Measurements from ENCODE around the gene TRIM39. TPM values are rescaled to one million over a fixed set of nuclear protein-coding genes. Genes with fewer than 3 reads are reported as not detected.
"Not testable (repeated sequence)": the region's sequence is repeated elsewhere in the genome, so short reads cannot be mapped to it uniquely, and the experiment has no call there.

Gene TRIM39
- total and polyA plus RNA-seq, 2 of the 13 experiments (the other 11 are each of a cell fraction or from before 2014, with no cell fraction given) = 7.7 to 14.6 TPM

GRCh38 chr6:30326526-30327231 is at the start of gene TRIM39 (continued):
- peak; percentile 20; the same call in 1 of the 2 replicates for TF ChIP-seq ZBTB4 (CRISPR knock-in tag; IDR thresholded peaks at IDR 0.05; ENCODE audit: borderline replicate concordance)
- TF ChIP-seq ZNF562 (CRISPR knock-in tag; IDR thresholded peaks at IDR 0.05; ENCODE audit: borderline replicate concordance) = 0 out of 2 replicates have a peak, but pooled peaks have one; percentile 37
- peak; percentile 37 for TF ChIP-seq SKI (IDR thresholded peaks at IDR 0.05; ENCODE audit: partially characterized antibody)
- no peak for TF ChIP-seq ZNF484 (CRISPR knock-in tag; IDR thresholded peaks at IDR 0.05; ENCODE audit: borderline replicate concordance, low read depth)
- no peak for TF ChIP-seq FOXM1 (CRISPR knock-in tag; IDR thresholded peaks at IDR 0.05)
- peak; percentile 34; the same call in 1 of the 2 replicates for TF ChIP-seq MED1 (CRISPR knock-in tag; IDR thresholded peaks at IDR 0.05)
- TF ChIP-seq KMT2A (CRISPR knock-in tag; IDR thresholded peaks at IDR 0.05) = no peak
- TF ChIP-seq E2F1 (CRISPR knock-in tag; IDR thresholded peaks at IDR 0.05) = peak; percentile 75
- TF ChIP-seq ZKSCAN8 (CRISPR knock-in tag; IDR thresholded peaks at IDR 0.05; ENCODE audit: borderline replicate concordance) = no peak
- TF ChIP-seq MED8 (CRISPR knock-in tag; IDR thresholded peaks at IDR 0.05; ENCODE audit: insufficient replicate concordance) = no peak
- TF ChIP-seq TEAD3 (CRISPR knock-in tag; optimal IDR thresholded peaks at IDR 0.05; ENCODE audit: borderline replicate concordance) = no peak
- TF ChIP-seq MAZ (IDR thresholded peaks at IDR 0.05; ENCODE audit: borderline replicate concordance, low read depth, low read length) = peak; percentile 99
- TF ChIP-seq MAZ (CRISPR knock-in tag; IDR thresholded peaks at IDR 0.05; ENCODE audit: low read depth) = peak; percentile 98
- no peak for TF ChIP-seq CEBPG (CRISPR knock-in tag; IDR thresholded peaks at IDR 0.05)
- TF ChIP-seq RBM39 (IDR thresholded peaks at IDR 0.05; ENCODE audit: low read depth, low read length, poor library complexity, severe bottlenecking) = no peak
- TF ChIP-seq KDM2A (CRISPR knock-in tag; IDR thresholded peaks at IDR 0.05; ENCODE audit: borderline replicate concordance, low read depth) = peak; percentile 91
- TF ChIP-seq RNF219 (CRISPR knock-in tag; IDR thresholded peaks at IDR 0.05) = no peak

- CTCF ChIA-PET (ENCODE audit: low intra/inter-chr PET ratio, low total read pairs); FAIRE-seq; intact Hi-C loops (cut with micrococcal nuclease; ENCODE audit: unreplicated experiment): not testable (repeated sequence)
These were observed 45.7 kb upstream of the TRIM39 start for GRCh38 chr6:30280988-30281387.

More at GRCh38 chr6:30280988-30281387, 45.7 kb upstream of the TRIM39 start:
- DNase-seq (ENCODE audit: low spot score); H2AFZ ChIP-seq (ENCODE audit: low read length); H3K4me2 ChIP-seq (ENCODE audit: low read depth, low read length); H4K20me1 ChIP-seq (ENCODE audit: insufficient read depth, low read length); in situ Hi-C loops (cut with HindIII; ENCODE audit: extremely low pct_ligation_motif_present, low pct_unique_long_range_greater_than_20kb); ATAC-seq; H3K4me3 ChIP-seq (replicated peaks in 1 of 3; ENCODE audit: insufficient read depth in 1 of 3, low read depth in 2 of 3, low read length in 3 of 3); H3K27me3 ChIP-seq (ENCODE audit: control insufficient read depth in 1 of 2, insufficient read depth in 2 of 2, low read length in 2 of 2); BruUV-seq (replicated peaks); H3K27ac ChIP-seq (ENCODE audit: extremely low read length, insufficient read depth, low read length); H3K79me2 ChIP-seq (ENCODE audit: insufficient read depth, low read length); H3K36me3 ChIP-seq (replicated peaks in 1 of 2; ENCODE audit: control insufficient read depth in 1 of 2, insufficient read depth in 2 of 2, low read length in 2 of 2); H3K4me1 ChIP-seq (ENCODE audit: insufficient read depth, low read length); H3K9ac ChIP-seq (ENCODE audit: insufficient read depth, low read depth, low read length); POLR2A ChIA-PET: not testable (repeated sequence)
- 87% methylated on average over 1 of the region's 1 CpG for WGBS (ENCODE audit: low lambda C conversion rate)
- H3K9me3 ChIP-seq (ENCODE audit: low read length) = peaks cover 67% of the 10 kb centered on the region
